AG08395 (cell line): ENCODE measurements around the gene MRPS17.

ENCODE experiments used
- DNase-seq: peaks from one replicate; pipeline ENCODE4 v3.0.0; 2012; ENCODE audit warnings: mixed read lengths, low spot score

The MRPS17 gene

GRCh38 chr7:55970978-55971377 lies 19.3 kb downstream of the MRPS17 start:
- no peak for DNase-seq

GRCh38 chr7:55973747-55974250 lies 22.1 kb downstream of the MRPS17 start:
- no peak for DNase-seq

GRCh38 chr7:55975988-55976633 lies 24.4 kb downstream of the MRPS17 start:
- DNase-seq, result no peak

GRCh38 chr7:55977831-55978230 lies 26.2 kb downstream of the MRPS17 start:
- peak; percentile 50 for DNase-seq

GRCh38 chr7:55980266-55980665 lies 28.6 kb downstream of the MRPS17 start:
- no peak for DNase-seq

- no peak for DNase-seq
Measured at GRCh38 chr7:55983537-55983936, 31.9 kb downstream of the MRPS17 start.

GRCh38 chr7:55992346-55992745 lies 40.7 kb downstream of the MRPS17 start:
- no peak for DNase-seq

- no peak for DNase-seq
Measured at GRCh38 chr7:55996856-55997500, 45.3 kb downstream of the MRPS17 start.

- DNase-seq, result no peak
Measured at GRCh38 chr7:56003749-56004148, 52.1 kb downstream of the MRPS17 start.
